SK-N-MC (cell line): ENCODE measurements around the gene HBP1.

Experiments used
- DNase-seq: peaks from one replicate; pipeline ENCODE4 v3.0.0-alpha.2; 2011; ENCODE audit warnings: low read depth, low spot score
- H3K27ac ChIP-seq: fragments of 200-600 bp; sonication (generic); 2 replicates; pipeline ENCODE4 v1.5.1; 2016; ENCODE audit warnings: mixed run types
- H3K36me3 ChIP-seq: fragments of 200-600 bp; sonication (generic); 2 replicates; pipeline ENCODE4 v1.6.1; 2017; ENCODE audit warnings: antibody characterized with exemption, low read length, mixed read lengths; ENCODE audit not compliant: insufficient read depth
- H3K4me3 ChIP-seq: fragments of 200-600 bp; sonication (generic); 2 replicates; pipeline ENCODE4 v1.5.1; 2016
- H3K9ac ChIP-seq: fragments of 200-600 bp; sonication (generic); 2 replicates; pipeline ENCODE4 v1.8.0; 2017; ENCODE audit warnings: mixed run types, mixed read lengths; ENCODE audit not compliant: insufficient read length
- H3K9me3 ChIP-seq: fragments of 200-600 bp; sonication (generic); 2 replicates; pipeline ENCODE4 v1.6.1; 2017; ENCODE audit warnings: low read depth, mild to moderate bottlenecking, antibody characterized with exemption, low read length, moderate library complexity, mixed read lengths
- EZH2 ChIP-seq: fragments of 200-600 bp; sonication (generic); IDR thresholded peaks from one replicate; pipeline ENCODE4 v1.6.1; 2017; ENCODE audit warnings: antibody characterized with exemption
- FOXP2 ChIP-seq: optimal IDR thresholded peaks from 2 replicates; pipeline ENCODE3; 2011; ENCODE audit warnings: mild to moderate bottlenecking, moderate library complexity; ENCODE audit not compliant: insufficient read depth; ENCODE audit errors: extremely low read length, control extremely low read depth
- POLR2AphosphoS5 ChIP-seq: IDR thresholded peaks from 2 replicates; pipeline ENCODE4 v1.6.1; 2012; ENCODE audit warnings: mild to moderate bottlenecking, low read depth, low read length, borderline replicate concordance

The HBP1 gene, protein sequence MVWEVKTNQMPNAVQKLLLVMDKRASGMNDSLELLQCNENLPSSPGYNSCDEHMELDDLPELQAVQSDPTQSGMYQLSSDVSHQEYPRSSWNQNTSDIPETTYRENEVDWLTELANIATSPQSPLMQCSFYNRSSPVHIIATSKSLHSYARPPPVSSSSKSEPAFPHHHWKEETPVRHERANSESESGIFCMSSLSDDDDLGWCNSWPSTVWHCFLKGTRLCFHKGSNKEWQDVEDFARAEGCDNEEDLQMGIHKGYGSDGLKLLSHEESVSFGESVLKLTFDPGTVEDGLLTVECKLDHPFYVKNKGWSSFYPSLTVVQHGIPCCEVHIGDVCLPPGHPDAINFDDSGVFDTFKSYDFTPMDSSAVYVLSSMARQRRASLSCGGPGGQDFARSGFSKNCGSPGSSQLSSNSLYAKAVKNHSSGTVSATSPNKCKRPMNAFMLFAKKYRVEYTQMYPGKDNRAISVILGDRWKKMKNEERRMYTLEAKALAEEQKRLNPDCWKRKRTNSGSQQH

DNA sequence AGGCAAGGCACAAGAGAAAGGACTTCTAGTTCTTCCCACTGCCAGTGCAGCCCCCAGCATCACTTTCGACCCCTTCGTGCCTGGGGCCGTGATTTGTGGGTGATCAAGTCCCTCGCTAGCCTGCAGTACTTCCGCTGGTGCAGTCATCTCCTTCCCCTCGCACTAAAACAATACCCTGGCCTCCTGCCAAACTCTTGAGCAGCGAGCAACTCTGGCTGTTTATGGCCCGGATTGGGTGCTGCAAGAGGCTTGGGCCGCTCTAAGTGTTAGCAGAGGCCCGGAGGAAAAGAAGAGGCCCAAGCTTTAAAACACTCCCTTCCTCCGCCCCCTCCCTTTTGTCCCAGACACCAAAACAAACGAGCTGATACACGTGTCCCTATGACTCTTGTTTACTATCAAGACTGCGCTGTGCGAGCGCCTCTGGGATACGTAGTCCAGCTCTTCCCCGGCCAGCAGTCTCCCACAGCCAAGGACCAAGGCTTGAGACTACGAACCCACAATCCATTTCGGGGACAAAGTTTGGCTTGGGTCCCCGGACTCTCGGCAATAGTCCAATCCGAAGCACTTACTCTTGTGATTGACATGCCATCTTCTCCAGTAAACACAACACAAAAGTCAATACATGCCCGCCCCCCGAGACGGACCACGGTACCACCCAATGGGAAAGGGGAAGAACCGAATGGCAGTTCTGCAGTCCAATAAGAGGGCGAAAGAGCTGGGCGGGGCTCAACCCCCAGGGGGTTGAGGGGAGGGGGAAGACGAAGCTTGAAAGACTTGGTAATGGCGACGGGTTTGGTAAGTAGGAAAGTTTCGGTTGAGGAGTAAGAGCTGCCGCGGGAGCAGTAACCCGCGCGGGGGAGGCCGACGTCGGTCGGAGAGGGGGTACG is at the start of gene HBP1:
HBP1 (plus strand) TSS at position 771 of the 887 bp plus-strand sequence. CDS start 10,891 bp downstream, outside the sequence.
- peak within 1 kb of the TSS; percentile 91 for H3K4me3 ChIP-seq
- H3K9me3 ChIP-seq, result no peaks in the 10 kb centered on the region
- H3K36me3 ChIP-seq, result no peaks in the 10 kb centered on the region
- H3K9ac ChIP-seq, result peak within 1 kb of the TSS; percentile 98
- TF ChIP-seq EZH2 (no peak), POLR2AphosphoS5 (no peak), FOXP2 (peak; percentile 87)
- DNase-seq, result peak; percentile 100
- peak within 1 kb of the TSS; percentile 97 for H3K27ac ChIP-seq

DNA sequence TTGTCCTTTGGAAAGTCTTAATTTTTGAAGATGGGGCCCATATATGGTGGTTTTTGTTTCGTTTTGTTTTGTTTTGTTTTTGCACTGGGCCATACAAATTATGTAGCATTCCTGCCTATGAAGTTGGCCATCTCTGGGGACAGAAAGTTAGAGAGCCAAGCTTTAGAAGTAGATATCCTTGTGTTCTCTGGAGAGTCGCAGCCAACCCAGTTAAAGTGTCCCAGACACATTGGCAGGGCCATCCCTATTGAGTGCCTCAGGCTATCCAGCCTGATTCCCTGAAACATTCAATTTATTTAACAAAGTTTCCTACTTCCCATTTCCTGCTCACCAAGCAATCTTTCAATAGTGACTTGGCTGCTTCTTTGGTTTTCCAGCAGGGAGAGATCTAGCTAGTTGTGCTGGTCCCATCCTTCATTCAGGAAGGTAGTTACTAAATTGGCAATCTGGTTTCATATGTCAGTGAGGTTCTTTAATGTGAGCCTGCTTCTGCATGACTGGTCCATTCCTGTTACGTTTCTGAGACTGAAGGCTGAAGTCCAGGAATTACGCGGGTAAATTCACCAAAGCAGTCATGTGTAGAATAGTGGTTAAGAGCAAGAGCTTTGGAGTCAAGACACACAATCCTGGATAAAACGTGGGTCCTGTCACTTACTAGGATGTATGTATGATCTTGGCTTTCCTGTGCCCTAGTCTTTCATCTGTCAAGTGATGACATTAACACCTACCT is 49.3 kb upstream of the HBP1 start:
- H3K36me3 ChIP-seq, result no peaks in the 10 kb centered on the region
- no peaks in the 10 kb centered on the region for H3K9me3 ChIP-seq
- no peak overlapping the region for H3K4me3 ChIP-seq
- H3K9ac ChIP-seq, result no peak overlapping the region
- no peak for DNase-seq
- H3K27ac ChIP-seq, result no peak overlapping the region
- no peak for TF ChIP-seq FOXP2
- TF ChIP-seq POLR2AphosphoS5, result no peak
- no peak for TF ChIP-seq EZH2

DNA sequence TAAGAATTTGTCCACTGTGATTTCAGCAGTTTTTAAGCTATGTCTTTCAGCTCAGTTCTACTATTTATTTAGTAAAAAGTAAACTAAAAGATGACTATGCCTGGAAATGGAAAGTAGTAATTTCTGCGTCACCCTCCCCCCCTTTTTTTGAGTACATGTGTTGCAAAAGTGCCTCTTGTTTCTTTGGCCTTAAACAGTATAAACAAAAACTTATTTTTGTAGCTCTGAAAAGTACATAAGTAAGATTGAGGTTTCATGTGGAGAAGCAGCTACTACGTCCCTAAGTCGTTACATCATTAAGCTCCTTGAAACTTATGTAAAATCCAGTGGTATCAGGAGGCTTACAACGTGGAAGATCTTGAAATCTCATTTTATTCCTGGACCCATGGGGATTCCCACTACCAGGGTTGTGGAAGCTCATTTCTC is 46.3 kb upstream of the HBP1 start:
- no peak overlapping the region for H3K4me3 ChIP-seq
- TF ChIP-seq EZH2 (no peak), FOXP2 (no peak), POLR2AphosphoS5 (no peak)
- DNase-seq, result no peak
- H3K9ac ChIP-seq, result no peak overlapping the region
- H3K27ac ChIP-seq, result no peak overlapping the region
- no peaks in the 10 kb centered on the region for H3K36me3 ChIP-seq
- no peaks in the 10 kb centered on the region for H3K9me3 ChIP-seq

DNA sequence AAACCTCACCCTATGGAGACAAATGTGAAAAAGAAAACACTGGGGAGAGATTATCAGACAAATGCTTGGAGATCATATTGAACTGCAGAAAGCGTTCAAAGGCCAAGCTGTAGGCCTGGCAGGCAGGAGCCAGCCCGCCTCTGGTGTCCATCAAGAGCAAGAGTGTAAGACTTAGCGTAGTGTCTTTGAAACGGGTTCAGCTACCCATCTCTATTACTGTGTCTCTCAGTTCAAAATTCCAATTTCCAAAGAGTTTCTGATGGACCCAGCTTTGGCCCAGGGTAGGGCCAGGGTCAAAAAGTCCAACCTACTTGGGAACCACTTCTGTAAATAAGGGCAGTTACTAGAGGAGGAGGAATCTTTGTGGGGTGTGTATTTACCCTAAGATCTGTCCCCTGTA is 45.4 kb upstream of the HBP1 start:
- Histone ChIP-seq H3K4me3 (no peak overlapping the region), H3K9me3 (no peaks in the 10 kb centered on the region), H3K27ac (no peak overlapping the region), H3K36me3 (no peaks in the 10 kb centered on the region), H3K9ac (no peak overlapping the region)
- DNase-seq, result no peak
- TF ChIP-seq FOXP2 (no peak), EZH2 (no peak)

DNA sequence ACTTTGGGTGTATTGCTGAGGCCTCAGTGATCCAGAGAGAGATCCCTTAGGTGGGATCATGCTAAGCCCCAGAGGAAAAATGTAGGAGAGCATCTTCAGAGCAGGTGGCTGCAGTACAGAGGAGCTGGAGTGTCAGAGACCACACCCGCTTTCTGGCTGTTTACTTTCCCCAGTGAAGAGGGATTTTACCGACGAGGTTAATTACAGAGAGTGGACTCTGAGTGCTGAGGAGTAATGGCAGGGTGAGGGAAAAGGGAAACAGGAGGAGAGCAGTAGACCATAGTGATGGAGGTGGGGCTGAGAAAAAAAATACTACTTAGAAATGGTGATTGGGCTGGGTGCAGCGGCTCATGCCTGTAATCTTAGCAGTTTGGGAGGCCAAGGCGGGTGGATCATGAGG is 43.3 kb upstream of the HBP1 start:
- H3K36me3 ChIP-seq, result no peaks in the 10 kb centered on the region
- H3K27ac ChIP-seq, result no peak overlapping the region
- TF ChIP-seq POLR2AphosphoS5, result no peak
- TF ChIP-seq EZH2, result no peak
- TF ChIP-seq FOXP2, result no peak
- H3K9ac ChIP-seq, result no peak overlapping the region
- DNase-seq, result no peak
- no peaks in the 10 kb centered on the region for H3K9me3 ChIP-seq
- no peak overlapping the region for H3K4me3 ChIP-seq

DNA sequence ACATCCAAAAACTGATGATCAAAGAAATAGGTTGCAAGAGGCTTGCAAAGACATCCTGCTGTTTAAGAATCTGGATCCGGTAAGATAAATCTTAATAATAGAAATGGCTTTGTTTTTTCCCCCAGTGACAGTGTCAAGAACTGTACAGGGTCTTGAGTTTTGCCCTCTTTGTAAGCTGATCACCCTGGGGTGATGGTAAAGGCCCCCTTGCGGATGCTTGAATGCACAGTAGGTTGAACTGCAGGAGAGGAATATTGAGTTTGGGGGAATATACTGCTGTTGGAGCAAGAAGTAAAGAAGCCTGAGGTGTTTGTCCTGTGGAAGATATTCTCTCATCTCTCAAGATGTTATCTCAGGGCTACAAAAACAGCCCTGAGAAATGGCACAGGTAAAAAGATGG is 40.6 kb upstream of the HBP1 start:
- H3K9ac ChIP-seq, result no peak overlapping the region

DNA sequence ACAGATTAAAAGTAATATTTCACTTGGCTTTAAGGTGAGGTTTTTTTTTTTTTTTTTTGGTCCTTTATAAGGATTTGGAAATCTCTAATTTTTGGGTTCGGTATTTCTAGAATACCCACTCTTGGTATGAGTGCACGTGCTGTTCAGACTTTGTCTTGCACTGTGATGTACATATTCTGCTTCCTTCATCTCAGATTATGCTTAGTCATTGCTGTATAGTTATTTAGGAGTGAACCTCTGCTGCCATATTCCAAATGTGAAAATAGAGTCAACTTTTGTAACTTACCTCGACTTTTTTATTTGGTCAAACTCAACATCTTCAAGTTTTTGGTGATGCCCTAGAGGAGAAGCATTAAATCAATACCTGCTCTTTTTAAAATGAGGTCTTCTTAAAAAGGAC is 40.1 kb upstream of the HBP1 start:
- no peaks in the 10 kb centered on the region for H3K36me3 ChIP-seq
- TF ChIP-seq FOXP2 (no peak), EZH2 (no peak), POLR2AphosphoS5 (no peak)
- H3K27ac ChIP-seq, result no peak overlapping the region
- H3K9ac ChIP-seq, result no peak overlapping the region
- H3K9me3 ChIP-seq, result no peaks in the 10 kb centered on the region
- DNase-seq, result no peak
- H3K4me3 ChIP-seq, result no peak overlapping the region

More for the DNA sequence above, 40.6 kb upstream of the HBP1 start:
- no peak for DNase-seq
- TF ChIP-seq POLR2AphosphoS5, result no peak
- TF ChIP-seq EZH2, result no peak
- TF ChIP-seq FOXP2, result no peak
- Histone ChIP-seq H3K9me3 (no peaks in the 10 kb centered on the region), H3K36me3 (no peaks in the 10 kb centered on the region), H3K27ac (no peak overlapping the region), H3K4me3 (no peak overlapping the region)
